ENCODE results near the gene NDUFB3.

DNA sequence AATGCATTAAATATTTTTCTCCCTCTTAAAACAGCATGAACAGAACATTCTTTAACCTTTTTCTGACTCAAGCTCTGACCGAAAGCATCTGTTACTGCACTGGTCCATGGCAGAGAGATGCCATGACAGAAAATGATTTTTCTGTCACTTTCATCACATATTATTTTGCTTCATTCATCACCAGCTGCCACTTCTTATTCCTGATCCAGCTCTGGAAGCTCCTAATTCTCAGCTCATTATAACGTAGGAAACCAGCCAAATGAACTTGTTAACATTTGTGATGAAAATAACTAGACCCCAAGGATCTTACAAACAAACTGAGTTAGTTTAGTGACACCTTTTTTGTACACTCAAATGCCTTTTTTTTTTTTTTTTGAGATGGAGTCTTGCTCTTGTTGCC, 36.5 kb downstream of the NDUFB3 start:
- no peak for TF ChIP-seq POLR2A (IDR thresholded peaks at IDR 0.05)
- TF ChIP-seq, protein P1, sequence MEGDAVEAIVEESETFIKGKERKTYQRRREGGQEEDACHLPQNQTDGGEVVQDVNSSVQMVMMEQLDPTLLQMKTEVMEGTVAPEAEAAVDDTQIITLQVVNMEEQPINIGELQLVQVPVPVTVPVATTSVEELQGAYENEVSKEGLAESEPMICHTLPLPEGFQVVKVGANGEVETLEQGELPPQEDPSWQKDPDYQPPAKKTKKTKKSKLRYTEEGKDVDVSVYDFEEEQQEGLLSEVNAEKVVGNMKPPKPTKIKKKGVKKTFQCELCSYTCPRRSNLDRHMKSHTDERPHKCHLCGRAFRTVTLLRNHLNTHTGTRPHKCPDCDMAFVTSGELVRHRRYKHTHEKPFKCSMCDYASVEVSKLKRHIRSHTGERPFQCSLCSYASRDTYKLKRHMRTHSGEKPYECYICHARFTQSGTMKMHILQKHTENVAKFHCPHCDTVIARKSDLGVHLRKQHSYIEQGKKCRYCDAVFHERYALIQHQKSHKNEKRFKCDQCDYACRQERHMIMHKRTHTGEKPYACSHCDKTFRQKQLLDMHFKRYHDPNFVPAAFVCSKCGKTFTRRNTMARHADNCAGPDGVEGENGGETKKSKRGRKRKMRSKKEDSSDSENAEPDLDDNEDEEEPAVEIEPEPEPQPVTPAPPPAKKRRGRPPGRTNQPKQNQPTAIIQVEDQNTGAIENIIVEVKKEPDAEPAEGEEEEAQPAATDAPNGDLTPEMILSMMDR (IDR thresholded peaks at IDR 0.05): no peak
